Measurements from ENCODE around the gene DDIT4L.

DNA sequence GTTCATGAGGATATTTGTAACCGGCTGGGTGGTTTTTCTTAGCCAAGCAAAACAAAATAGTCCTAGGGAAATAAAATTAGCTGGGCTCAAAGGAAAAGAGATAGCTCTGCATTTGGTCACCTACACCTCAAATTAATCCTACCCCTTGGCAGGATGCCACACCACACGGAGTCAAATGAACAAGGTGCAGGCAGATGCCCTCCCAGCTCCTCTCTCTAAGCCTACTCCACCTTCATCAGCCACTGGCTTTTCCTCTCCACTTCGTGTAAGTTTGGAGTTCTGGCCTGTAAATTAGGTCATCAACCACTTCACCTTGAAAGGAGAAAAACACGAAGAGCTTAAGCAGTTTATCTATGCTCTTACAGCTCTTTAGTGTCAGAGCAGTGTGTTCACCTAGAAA lies 1.4 kb downstream of the DDIT4L start:
- TF ChIP-seq ZNF253 (CRISPR knock-in tag; IDR thresholded peaks at IDR 0.05; ENCODE audit: borderline replicate concordance) (no peak), SP2 (CRISPR knock-in tag; IDR thresholded peaks at IDR 0.05) (no peak), TBP (CRISPR knock-in tag; IDR thresholded peaks at IDR 0.05) (no peak), MYC (CRISPR knock-in tag; IDR thresholded peaks at IDR 0.05; ENCODE audit: borderline replicate concordance) (no peak), ZNF572 (CRISPR knock-in tag; IDR thresholded peaks at IDR 0.05) (no peak), POLR2AphosphoS5 (IDR thresholded peaks at IDR 0.05; ENCODE audit: low read depth, low read length) (no peak), KLF12 (CRISPR knock-in tag; IDR thresholded peaks at IDR 0.05; ENCODE audit: borderline replicate concordance) (no peak), FOXM1 (CRISPR knock-in tag; IDR thresholded peaks at IDR 0.05) (no peak), ZNF792 (CRISPR knock-in tag; IDR thresholded peaks at IDR 0.05) (no peak), MXI1 (IDR thresholded peaks at IDR 0.05; ENCODE audit: borderline replicate concordance, low read depth, low read length) (no peak), SETDB1 (CRISPR knock-in tag; IDR thresholded peaks at IDR 0.05; ENCODE audit: borderline replicate concordance) (no peak), TAF15 (IDR thresholded peaks at IDR 0.05; ENCODE audit: low read depth, low read length, poor library complexity, severe bottlenecking) (no peak), EZH2 (conservative IDR thresholded peaks at IDR 0.05; ENCODE audit: low read depth, low read length) (no peak)
